GM19238 (cell line): ENCODE data around the gene TMEM200A.

Experiments used
- DNase-seq: peaks from one replicate; pipeline ENCODE4 v3.0.0; 2011; ENCODE audit warnings: low spot score; ENCODE audit not compliant: insufficient read length

Gene TMEM200A

DNA sequence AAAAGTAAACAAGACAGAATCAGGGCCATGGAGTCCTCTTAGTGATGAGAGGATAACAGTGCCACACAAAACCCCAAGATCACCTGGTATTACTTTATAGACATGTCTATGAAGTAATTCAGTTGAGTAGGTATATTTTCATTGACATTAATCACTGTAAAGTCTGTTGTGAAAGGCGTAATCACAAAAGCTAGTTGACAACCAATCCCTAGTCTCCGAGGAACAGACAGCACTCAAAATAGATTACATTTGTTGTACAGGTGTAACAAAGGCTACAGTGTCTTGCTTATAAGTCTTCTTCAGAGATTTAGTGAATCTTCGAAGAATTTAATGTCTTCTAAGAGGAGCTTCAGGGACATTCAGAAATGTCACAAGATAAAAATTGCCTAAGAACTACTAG, 120.1 kb downstream of the TMEM200A start:
- DNase-seq = no peak

DNA sequence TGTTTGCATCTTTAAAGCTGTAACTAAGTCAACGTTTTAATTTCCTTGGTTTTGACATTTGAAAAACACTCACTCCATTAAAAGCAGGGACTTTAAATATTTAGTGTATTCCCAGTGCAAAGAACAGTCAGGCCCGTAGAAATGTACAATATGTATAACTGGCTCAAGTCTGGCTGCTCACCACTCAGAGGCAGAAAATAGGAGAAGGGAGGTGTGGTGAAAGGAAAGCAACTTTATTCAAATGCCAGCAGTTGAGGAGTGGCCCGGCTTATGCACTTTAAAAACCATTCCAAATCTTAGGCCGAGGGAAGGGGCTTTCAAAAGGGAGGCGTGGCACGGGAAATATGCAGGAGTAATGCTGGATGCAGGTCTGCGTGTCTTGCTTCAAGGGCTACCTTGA, 120.6 kb downstream of the TMEM200A start:
- no peak for DNase-seq

- no peak for DNase-seq
Observed at GRCh38 chr6:130489514-130489913, 123.7 kb downstream of the TMEM200A start.
